A549 (cell line): ENCODE results near the gene RRH.

ENCODE experiments used
- BHLHE40 ChIP-seq: IDR thresholded peaks from 2 replicates; pipeline ENCODE4 v1.6.1; 2012; ENCODE audit warnings: low read depth, low read length, inconsistent platforms
- HDAC2 ChIP-seq: fragments of 200-600 bp; sonication (generic); IDR thresholded peaks from 2 replicates; pipeline ENCODE4 v1.6.1; 2016
- JUNB ChIP-seq: fragments of >200 bp; sonication (Bioruptor Twin); formaldehyde crosslinking; IDR thresholded peaks from 2 replicates; pipeline ENCODE4 v1.6.1; 2016

GRCh38 chr4:109850601-109851000 lies 22.8 kb downstream of the RRH start:
- TF ChIP-seq BHLHE40, result no peak
- no peak for TF ChIP-seq JUNB
- TF ChIP-seq HDAC2, result no peak
